Breast epithelium (tissue), 3 donors: ENCODE measurements around the gene RUVBL2.

Experiments used
- CTCF ChIP-seq, 3 donors: fragments of 450-650 bp; IDR thresholded peaks; one replicate each; pipeline ENCODE4 v1.5.1; 2016 to 2017; ENCODE audit warnings: antibody characterized with exemption in 3 of 3, mild to moderate bottlenecking in 3 of 3, moderate library complexity in 3 of 3
- POLR2A ChIP-seq: fragments of 450-650 bp; IDR thresholded peaks from one replicate; pipeline ENCODE4 v1.6.1; 2016; ENCODE audit warnings: antibody characterized with exemption, mild to moderate bottlenecking, moderate library complexity
- POLR2AphosphoS5 ChIP-seq, 3 donors: sonication (generic); formaldehyde crosslinking; IDR thresholded peaks; one replicate each; pipeline ENCODE4 v1.6.1; 2017; ENCODE audit warnings: antibody characterized with exemption in 3 of 3

GRCh38 chr19:48970139-48970766 lies 23.4 kb upstream of the RUVBL2 start:
- TF ChIP-seq CTCF (IDR thresholded peaks at IDR 0.05) = no peak
- TF ChIP-seq POLR2A = no peak
- no peak for TF ChIP-seq POLR2AphosphoS5 (IDR thresholded peaks at IDR 0.05)
